Frontal cortex (tissue), 4 donors: ENCODE results near the gene TSPO. TPM values are rescaled to one million over a fixed set of nuclear protein-coding genes. Genes with fewer than 3 reads are reported as not detected.
"Not testable (repeated sequence)": the region's sequence is repeated elsewhere in the genome, so short reads cannot be mapped to it uniquely, and the experiment has no call there.

Source experiments
- DNase-seq, 2 donors: peaks; one replicate each; pipeline ENCODE4 v3.0.0; 2012; ENCODE audit warnings: low spot score in 2 of 2
- FAIRE-seq: peaks from 2 replicates; lab custom pipeline; 2012; peaks lifted over from hg19 to GRCh38; lab: Jason Lieb, UNC
- total RNA-seq: library from RNA; depleted of rRNA; stranded (reverse); fragments of >200 nt; gene quantifications from one replicate; pipeline ENCODE4 v1.2.3, GENCODE V29; 2014
- donor health status: control.
- donor health status: control.
- donor health status: control.

TSPO gene
- total RNA-seq: 36.7 TPM

- FAIRE-seq: no peak
- DNase-seq: peak; percentile 89 to 95
Observed at GRCh38 chr22:43151251-43152002, at the start of gene TSPO. Gene TSPO (plus strand): TSS chr22:43151559. CDS start chr22:43159239, 7,680 bp downstream.

DNA sequence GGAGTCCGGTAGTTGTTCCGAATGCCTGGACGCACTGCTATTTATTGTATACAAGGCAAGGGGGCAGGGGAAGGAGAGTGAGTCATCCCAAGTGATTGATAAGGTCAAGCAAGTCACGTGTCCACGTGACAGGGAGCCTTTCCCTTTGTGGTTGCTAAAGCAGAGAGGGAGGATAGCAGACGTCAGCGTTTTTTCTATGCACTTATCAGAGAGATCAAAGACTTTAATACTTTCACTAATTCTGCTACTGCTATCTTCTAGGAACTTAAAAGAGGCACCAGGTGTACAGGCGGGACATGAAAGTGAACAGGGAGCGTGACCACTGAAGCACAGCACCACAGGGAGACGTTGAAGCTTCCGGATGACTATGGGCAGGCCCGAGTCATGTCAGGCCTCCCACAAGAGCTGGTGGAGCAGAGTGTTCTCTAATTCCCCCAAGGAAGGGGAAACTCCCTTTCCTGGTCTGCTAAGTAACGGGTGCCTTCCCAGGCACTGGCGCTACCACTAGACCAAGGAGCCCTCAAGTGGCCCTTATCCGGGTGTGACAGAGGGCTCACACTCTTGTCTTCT lies 47.2 kb upstream of the TSPO start:
- DNase-seq, FAIRE-seq: not testable (repeated sequence)

DNA sequence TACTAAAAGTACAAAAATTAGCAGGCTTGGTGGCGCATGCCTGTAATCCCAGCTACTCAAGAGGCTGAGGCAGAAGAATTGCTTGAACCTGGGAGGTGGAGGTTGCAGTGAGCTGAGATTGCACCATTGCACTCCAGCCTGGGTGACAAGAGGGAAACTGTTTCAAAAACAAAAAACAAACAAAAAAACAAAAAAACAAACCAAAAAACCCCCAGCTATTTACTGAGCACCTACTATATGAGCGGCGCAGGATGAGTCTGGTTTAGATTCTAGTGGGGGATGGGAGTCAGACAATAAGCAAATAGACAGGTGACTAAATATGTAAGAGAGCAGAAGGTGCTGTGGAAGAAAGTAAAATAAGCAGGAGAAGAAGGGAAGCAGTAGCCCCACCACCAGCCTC lies 46.4 kb upstream of the TSPO start:
- FAIRE-seq, DNase-seq: not testable (repeated sequence)

DNA sequence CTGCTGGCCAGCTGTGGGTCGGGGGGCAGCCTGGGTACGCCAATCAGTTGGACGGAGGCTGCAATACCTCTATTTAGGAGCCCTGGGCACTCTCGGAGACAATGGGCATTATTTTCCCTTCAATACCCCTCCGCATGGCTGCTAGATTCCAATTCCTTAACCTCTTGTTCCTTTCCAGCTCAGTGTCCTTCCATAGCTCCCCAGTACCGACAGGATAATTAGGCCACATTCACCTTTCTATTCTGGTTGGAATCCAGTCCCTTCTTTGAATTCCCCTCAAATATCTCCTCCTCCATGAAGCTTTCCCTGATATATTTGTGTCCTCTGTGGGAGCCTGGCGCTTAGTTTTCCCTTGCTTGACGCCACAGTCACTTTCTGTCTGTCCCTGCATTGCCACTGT lies 45.1 kb upstream of the TSPO start:
- FAIRE-seq (no peak), DNase-seq (no peak)

GRCh38 chr22:43109511-43109910 lies 41.8 kb upstream of the TSPO start:
- FAIRE-seq (no peak), DNase-seq (no peak)

- FAIRE-seq (no peak), DNase-seq (no peak)
Observed at GRCh38 chr22:43109921-43110443, 41.4 kb upstream of the TSPO start.

DNA sequence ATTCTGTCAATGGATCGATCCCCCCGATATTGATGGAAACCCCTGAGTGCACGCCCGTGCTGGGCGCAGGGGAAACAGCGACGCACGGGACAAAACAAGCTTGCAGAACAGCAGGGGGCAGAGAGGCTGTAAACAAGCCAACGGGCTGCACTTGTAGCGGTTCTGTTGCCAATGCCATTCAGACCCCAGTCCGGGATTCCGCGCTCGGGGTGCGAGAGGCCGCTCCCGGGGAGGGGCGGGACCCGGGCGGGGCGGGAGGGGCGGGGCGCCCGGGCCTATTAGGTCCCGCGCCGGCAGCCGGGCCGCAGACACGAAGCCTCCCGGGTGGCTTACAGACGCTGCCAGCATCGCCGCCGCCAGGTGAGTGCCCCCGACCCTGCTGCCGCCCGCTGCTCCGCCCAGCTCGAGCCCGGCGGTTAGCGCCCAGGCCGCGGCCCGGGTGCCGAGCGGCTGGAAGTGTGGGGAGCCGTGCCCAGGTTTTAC lies 40.9 kb upstream of the TSPO start, which contains the start of gene BIK:
Gene BIK (plus strand): TSS at position 307 of the 483 bp plus-strand sequence. CDS start 13,273 bp downstream, outside the sequence.
- no peak for DNase-seq

DNA sequence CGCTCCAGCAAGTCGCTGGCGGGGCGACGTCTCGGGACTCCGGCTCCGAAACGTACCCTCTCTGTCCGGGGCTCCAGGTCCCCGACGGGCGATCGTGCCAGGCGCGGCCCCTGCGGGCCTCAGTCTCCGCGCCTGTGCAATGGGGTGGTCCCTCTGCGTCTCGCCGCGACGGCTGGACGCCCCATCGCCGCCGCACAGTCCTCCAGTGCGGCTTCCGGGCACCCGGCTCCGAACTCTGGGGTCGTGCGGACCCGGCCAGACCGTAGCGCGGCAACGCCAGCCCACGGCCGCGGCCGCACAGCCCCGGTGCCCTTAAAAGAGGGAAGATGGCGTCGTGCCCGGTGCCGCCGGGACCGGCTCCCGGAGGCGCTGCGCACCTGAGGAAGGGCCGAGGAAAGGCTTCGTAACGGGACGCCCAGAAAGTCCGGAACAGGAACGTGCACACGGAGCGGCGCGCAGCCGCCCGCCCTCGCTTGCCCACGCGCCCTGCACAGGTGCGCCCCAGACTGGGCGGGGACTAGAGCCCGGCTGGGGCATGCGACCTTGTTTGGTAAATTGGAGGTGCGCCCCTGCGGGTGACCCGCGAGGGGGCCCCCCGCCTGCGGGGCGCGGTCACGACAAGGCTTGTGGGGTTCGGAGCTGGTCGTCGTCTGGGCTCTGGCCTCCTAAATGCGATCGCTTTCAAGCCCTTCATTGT lies 40.3 kb upstream of the TSPO start:
- FAIRE-seq: no peak
- DNase-seq: no peak

More for the DNA sequence above, 40.9 kb upstream of the TSPO start, which contains the start of gene BIK:
- FAIRE-seq: no peak

DNA sequence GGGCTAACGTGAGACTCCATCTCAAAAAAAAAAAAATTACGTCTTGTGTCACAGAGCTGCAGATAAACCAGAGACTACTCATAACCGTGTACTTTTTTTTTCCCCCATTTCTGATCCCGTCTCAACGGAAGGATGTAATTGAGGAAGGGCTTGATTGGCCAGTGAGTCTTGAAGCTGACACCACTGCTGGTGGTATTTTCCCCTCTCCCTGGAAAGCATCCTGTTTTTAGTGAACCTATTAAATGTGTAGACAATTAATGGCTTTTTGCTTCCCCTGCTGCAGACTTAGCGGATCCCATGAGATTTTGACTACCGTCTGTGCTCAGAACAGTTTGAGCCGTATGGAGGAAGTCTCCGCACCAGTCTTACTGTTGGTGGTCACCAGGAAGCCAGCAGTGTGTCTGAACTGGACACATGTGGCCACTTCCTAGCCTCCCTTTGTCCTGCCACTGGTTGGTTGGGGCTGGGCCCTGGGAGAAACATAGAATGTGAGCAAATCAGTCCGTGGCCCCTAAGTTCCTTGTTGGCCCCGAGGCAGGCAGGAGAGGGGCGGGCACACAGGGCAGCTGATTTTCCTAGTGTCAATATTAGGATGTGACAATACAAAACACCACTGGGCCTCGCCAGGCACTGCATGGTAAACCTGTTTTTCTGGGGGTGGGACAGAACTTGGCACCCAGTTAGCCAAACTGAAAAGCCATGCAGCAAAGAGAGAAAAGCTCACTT lies 37.7 kb upstream of the TSPO start:
- DNase-seq (no peak), FAIRE-seq (no peak)

DNA sequence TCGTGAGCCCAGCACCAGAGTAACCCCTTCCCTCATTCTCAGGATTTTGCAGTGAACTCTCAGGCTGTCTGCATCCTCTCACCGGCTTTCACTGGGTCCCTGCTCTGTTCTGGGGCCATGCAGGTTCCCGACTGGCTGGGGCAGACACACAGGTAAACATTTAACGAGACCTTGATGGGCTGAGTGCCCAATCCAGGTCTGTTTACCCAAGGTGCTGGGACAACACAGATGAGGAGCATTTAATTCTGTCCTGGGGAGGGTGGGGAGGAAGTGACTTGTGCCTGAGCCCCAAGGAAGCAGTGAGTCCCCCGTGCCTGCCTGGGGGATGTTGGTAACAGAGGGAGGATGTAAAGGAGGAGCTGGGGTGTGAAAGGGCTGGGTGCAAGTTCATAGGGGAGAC lies 36.4 kb upstream of the TSPO start:
- FAIRE-seq: no peak
- DNase-seq: no peak

DNA sequence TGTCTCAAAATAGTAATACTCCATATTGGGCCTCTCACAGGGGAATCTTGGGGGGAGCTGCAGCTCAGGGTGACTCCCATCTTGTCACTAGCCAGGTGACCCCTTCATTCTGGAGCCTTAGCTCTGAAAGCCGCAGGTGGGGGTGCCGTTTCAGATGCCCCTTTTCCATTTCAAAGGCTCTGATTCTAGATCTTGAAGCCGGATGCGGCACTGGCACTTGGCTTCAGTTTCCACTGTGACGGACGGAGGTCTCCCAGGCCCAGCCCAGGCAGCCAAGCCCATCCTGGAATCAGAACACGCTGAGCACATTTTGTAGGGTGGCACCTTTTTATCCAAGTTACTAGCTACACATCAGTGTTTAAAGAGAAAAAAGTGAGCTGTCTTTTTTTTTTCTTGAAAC lies 34.4 kb upstream of the TSPO start:
- FAIRE-seq: no peak
- no peak for DNase-seq

DNA sequence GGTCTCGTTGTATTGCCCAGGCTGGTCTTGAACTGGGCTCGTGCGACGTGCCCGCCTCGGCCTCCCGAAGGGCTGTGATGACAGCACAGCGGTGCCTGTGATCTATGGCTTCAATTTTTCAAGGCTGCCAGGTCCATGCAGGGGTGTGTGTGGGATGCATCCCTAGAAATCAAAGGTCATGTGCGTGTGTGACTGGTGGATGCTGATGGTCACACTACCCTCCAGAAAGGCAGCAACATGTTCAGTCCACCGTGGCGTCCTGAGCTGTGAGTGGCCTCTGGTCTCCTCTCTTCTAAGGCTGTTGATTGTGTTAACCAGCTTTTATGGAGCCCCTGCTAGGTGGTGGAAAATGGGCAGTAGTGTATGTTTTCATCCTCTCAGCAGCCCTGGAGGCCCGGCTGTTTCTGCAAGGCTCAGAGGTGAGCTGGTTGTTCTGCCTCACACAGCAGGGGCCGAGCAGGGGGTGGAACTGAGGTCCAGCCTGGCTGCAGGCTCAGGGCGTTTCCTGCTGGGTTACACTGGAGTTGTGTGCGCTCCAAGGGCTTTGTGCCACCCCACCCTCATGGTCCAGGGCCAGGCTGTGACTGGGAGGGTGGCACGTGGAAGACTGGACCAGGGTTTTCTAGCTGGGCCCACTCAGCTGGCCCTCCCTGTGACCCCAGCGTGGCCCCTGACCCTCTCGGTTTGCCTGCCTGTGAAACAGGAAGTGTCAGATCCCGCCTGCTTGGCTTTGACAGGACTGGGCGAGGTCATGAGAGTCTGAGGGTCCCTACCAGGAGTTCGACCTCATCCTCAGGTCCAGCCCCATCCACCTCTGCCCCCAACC lies 33.1 kb upstream of the TSPO start:
- FAIRE-seq (no peak), DNase-seq (no peak)

- FAIRE-seq (no peak), DNase-seq (no peak)
Observed at GRCh38 chr22:43118953-43119458, 32.4 kb upstream of the TSPO start.

DNA sequence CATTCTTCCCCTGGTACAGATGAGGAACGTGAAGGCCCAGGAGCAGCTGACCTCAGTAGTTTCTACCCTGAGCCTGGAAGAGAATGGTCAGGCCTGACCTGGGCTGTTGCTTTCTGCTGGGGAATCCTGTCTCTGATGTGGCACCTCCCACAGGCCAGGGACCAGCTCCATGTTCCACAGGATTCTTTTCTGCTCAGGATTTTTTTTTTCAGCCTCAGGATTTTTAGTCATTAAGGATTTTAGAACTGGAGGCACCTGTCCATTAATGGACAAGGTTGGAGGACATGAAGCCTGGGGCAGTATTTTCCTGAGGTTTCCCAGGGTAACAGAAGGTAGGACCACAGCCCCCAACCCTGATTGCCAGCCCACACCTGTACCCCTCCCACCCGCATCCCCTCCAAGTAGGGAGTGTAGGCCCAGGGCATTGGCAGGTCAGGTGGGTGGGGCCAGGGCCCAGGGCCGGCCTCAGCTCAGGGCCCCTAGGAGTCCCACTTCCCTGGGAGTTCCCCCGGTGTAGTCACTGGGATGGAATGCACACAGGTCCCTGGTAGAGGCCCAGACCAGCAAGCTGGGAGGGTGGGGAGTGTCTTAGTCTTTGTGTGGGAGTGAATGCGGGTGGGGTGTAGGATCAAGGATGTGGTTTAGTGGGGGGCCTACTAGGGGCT lies 24.7 kb upstream of the TSPO start:
- no peak for DNase-seq
- no peak for FAIRE-seq

DNA sequence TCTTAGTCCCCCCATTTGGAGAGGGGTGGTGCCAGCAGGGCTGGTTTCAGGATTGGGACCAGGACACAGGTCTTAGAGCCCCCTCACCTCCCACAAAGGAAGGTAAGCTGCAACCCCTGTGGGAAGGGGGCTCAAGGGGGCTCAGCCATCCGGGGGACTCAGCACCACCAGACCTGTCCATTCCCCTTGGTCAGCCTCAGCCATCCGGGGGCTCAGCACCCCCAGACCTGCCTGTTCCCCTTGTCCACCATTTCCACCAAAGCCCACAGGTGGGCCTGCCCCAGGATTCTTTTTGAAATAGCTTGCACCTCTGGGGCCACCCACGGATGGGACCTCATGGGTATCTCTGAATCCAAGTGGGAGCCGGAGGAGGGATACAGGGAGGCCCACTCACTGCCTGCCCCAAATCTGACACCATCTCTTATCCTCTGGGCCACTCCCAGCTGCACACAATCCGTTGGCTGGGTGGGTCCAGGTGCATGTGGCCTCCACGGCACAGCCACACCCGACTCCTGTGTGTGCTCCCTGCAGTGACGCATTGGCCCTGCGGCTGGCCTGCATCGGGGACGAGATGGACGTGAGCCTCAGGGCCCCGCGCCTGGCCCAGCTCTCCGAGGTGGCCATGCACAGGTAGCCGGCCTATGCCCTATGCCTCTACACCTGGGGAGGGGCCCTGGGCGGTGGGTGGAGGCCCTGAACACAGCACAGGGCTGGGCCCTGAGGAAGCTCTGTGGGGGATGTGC lies 24.0 kb upstream of the TSPO start:
- DNase-seq: no peak
- FAIRE-seq: no peak

GRCh38 chr22:43128116-43128515 lies 23.2 kb upstream of the TSPO start:
- DNase-seq (no peak), FAIRE-seq (no peak)

- FAIRE-seq (no peak), DNase-seq (no peak)
Observed at GRCh38 chr22:43128928-43129424, 22.4 kb upstream of the TSPO start.
